ENCODE measurements around the gene INSIG2.

The INSIG2 gene

DNA sequence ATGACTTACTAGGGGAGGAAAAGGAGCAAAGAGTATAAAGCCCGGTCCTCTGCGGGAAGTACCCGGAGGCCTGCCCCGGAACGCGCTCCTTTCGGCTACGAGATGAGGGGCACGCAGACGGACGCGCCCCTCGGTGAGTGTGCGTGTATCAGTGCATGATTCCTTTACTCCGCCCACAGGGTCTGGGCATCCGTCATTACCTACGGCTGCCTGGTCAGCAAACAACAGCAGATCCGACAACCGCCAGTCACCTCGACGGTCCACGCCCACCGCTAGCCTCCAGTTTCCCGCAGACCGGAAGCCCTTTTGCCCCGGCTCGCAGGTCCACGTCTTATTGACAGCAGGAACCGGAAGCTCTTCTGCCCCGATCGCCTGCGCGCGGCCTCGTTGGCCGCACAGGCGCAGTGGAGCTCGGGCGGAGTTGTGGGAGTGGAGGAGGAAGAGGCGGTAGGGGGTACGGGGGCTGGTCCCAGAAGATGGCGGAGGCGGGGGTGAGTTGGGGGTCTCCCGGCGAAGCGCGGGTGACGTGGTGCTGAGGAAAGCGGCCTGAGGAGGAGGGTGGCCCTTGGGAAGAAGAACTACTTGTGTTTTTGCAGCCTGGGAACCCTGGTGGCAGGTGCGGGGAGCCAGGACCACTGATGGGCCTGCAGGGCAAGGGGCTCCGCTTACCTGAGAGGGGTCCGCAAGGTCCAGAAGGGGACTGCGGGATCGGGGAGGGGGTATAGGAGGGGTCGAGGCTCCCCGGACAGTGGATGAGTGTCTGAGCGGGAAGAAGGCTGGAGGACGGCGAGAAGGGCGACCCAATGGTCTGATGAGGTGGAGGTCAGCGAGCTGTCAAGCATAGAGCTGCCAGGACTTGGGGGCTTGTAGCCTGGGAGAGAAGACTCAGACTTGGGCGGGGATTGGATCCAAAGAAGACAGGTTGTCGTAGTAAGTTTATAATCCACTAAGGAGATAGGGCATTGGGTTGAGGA, at the start of gene INSIG2:
TSS of gene INSIG2 (plus strand) at position 421 of the 974 bp plus-strand sequence. CDS start 8,086 bp downstream, outside the sequence.
- peak within 1 kb of the TSS; percentile 93 for H3K4me3 ChIP-seq (ENCODE audit: low read depth, low read length)

DNA sequence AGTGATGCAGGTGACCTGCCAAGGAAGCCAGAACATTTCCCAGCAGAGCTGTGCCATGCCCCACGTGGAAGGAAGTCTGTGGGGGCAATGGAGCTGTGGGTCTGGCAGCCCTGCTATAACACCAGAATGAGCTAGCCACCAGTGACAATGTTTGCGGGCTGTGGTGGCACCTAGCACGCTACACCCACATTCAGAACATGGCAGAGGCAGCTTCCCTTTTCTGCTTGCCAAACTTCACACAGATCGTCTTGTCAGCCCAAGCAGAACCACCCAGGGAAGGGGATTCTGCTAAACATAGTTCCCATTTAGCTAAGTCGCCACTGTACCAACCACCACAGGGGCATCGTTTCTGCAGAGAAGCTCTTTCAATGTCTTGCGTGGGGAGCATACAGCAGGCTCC, 47.4 kb upstream of the INSIG2 start:
- no peak for DNase-seq (ENCODE audit: low read depth)
- no peak overlapping the region for H3K4me3 ChIP-seq (ENCODE audit: low read depth, low read length)

More for the DNA sequence above, at the start of gene INSIG2:
- peak; percentile 90 for DNase-seq (ENCODE audit: low read depth)

DNA sequence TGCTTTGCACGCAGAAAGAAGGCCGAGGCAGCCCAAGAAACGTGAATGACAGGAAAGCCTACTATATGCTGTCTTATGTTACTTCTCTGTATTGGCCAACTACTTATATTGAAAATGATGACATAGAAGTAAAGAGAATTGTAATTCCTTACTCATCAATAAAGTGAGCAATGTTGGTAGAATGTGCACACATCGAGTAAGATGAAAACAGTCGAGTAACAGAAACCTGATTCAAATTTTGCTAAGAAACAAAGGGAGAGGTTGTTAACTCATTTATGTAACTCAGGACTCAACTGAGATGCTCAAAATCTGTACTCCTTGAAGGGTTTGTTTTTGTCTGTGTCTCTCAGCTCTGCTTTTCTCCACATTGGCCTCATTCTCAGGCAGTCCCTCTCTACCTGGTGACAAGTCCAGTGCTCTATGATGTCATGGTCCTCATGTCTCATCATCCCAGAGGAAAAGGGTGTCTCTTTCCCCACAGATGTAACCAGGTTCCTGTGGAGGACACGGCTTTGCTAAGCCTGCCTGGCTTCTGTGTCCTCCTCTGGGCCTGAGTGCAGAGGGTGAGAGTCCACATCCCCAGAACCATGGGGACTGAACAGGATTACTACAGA, 44.1 kb upstream of the INSIG2 start:
- no peak for DNase-seq (ENCODE audit: low read depth)
- no peak overlapping the region for H3K4me3 ChIP-seq (ENCODE audit: low read depth, low read length)

DNA sequence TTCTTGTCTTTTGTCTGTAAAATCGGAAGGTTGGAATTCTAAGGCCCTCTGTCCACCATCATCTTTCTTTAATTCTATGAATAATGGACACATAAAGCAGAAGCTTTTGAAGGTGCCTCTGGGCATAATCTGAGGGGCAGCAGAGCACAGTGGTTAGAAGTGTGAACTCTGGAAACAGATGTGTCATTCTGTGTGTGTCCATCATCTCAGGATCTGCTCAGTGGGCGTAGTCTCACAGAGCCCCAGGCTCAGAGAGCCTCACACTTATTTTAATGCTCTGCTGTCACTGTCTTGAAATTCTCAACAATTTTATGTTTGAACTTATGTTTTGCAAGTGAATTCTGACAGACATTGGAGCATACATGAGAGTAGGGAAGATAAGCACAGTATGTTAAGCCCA, 43.4 kb upstream of the INSIG2 start:
- no peak overlapping the region for H3K4me3 ChIP-seq (ENCODE audit: low read depth, low read length)
- no peak for DNase-seq (ENCODE audit: low read depth)

DNA sequence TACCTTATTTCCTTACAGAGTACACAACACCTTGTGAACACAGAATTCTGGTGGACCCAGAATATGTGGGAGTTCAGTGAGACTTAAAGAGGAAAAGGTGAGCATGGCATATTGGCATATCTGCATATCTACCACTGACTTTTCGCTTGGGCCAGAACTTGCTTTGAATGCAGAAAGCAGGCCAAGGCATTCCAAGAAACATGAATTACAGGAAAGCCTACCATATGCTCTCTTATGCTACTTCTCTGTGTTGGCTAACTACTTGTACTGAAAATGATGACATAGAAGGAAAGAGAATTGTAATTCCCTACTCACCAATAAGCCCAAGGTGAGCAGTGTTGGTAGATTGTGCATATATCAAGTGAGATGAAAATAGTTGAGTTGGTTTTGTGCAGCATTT, 43.0 kb upstream of the INSIG2 start:
- DNase-seq (ENCODE audit: low read depth): no peak
- H3K4me3 ChIP-seq (ENCODE audit: low read depth, low read length): no peak overlapping the region

DNA sequence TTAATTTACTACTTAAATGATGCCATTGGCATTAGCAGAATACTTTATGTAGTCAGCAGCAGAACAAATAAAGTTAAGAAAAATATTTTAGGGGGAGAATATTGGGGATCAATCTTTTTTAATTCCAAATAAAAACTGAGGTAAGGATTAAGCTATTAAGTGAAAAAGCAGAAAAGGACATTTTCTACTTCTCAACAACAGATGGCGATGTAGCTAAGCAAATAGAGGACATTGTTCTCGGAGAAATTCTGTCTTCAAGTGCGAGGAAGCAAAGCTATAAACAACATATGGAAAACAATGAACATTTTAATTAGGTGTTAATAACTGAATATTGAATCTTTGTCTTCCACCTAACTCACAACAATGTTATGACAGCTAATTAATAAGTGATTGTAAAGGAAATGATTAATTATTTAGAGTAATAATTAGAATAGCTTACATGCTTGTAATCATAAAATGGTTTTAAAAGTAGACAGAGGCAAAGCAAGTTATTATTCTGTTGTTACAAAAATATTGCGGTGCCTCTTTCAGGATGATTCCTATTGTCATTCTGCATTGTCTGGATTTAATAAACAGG, 41.5 kb upstream of the INSIG2 start:
- DNase-seq (ENCODE audit: low read depth): no peak
- H3K4me3 ChIP-seq (ENCODE audit: low read depth, low read length): no peak overlapping the region

DNA sequence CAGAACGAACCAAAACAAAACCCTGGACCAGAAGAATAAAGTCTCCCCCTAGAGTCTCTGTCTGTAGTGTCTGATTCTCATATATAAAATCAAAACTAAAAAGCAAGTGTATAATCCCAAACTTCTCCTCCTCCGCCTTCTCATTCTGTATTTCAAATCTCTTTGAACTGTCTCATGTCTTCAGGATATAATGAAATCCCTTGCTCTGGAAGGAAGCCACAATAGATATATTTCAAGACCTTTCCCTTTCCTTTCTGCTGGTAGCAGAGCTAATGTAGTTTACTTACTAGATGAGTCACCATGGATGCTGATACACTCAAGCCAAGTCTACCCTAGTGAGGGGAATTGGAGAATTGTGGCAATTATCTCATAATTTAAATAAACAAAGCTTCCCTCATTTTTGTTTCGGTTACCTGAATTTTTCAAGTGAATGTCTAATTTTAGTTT, 40.9 kb upstream of the INSIG2 start:
- DNase-seq (ENCODE audit: low read depth): peak; percentile 53
- no peak overlapping the region for H3K4me3 ChIP-seq (ENCODE audit: low read depth, low read length)

DNA sequence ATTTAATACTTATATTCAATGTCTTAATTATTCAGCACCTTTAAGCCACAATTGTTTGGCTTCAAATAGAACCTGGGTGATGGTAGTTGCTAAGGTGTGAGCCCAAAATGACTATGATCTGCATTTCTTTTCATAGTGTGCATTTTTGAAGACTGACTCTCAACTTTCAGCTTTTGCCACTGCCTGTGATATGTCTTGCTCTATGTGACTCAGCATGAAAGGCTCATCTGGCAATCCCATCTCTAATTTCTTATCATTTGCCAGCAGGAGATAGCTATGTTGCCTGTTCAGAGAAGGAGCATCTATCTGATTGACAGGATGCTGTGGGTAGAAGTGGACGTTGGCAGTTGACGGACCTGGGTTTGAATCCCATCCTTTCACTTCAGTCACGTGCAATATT, 39.9 kb upstream of the INSIG2 start:
- no peak for DNase-seq (ENCODE audit: low read depth)

DNA sequence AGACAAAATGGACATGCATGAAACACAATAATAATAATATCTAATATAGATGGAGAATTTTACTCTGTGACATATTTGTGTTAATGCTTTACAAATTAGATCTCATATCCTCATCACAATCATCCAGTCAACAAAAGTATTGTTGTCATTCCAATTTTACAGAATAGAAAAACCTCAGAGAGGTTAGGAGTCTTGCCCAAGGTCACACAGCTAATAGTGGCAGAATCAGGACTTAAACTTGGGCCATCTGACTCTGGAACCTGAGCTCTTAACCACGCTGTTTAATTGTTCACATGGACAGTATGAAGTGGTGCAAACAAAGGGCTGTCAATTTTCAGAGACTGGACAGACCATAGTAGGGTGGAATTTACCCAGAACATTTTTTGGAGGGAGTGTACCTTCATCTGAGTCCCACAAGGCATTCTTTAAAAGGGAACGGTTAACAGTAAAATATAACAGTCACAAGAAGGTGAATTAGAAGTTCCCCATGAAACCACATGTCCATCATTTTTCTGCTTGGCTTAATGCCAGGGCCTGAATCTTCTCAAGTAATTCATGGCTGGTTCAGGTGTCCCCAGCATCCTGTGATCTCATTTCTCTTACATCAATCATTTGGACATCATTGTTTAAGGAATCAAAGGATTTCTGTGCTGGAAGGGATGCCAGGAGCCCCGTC, 39.0 kb upstream of the INSIG2 start:
- no peak for DNase-seq (ENCODE audit: low read depth)
- no peak overlapping the region for H3K4me3 ChIP-seq (ENCODE audit: low read depth, low read length)

More for the DNA sequence above, 39.9 kb upstream of the INSIG2 start:
- no peak overlapping the region for H3K4me3 ChIP-seq (ENCODE audit: low read depth, low read length)

DNA sequence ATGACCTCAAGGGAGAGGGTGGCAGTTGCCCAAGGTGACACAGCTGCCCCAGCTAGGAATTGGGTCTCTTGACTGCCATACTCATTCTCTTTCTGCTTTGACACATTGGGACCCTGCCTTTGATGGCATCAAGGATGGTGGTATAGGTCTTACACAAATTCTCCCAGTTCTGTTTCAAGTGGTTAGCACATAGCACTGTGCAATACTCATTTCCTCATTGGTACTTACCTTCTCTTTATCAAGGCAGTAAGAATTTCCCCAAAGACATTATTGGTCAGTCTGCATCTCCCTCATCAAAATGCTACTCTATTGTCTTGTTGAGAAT, 38.5 kb upstream of the INSIG2 start:
- no peak for DNase-seq (ENCODE audit: low read depth)
- no peak overlapping the region for H3K4me3 ChIP-seq (ENCODE audit: low read depth, low read length)

DNA sequence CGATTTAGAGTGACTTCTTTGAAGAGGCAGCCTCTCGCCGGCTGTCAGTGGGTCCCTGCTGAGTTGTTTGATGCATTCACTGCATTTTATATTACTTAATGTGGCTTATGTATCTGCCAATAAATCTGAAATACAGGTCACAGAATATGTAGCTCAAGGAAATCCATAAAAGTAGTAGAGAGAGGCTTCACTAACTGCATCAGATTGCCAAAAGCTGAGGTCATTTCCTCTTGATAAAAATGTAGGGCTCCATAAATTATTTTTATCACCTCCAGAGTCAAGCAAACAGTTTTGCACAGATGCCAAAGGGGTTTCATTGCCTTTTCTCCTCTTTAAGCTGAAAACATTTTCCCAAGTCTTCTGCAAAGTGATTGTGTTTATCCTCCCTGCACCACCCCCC, 37.9 kb upstream of the INSIG2 start:
- peak; percentile 34 for DNase-seq (ENCODE audit: low read depth)
- no peak overlapping the region for H3K4me3 ChIP-seq (ENCODE audit: low read depth, low read length)

DNA sequence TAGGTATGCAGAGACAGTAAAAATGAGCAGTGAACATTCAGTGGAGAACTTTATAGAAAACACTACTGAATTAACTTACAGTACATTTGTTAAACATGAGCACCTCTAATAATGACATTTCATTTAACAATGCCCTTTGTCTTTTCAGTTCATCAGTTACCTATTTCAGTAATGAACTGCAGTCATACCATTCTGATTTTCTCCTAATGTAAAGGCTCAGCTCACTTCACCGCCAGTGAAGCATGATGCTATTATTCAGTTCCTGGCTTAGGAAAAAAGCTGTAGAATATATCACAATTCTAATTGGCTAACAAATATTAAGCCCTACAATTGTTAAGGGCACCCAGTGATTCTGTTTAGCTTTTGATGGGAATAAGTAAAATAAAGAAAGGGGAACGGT, 37.3 kb upstream of the INSIG2 start:
- H3K4me3 ChIP-seq (ENCODE audit: low read depth, low read length): no peak overlapping the region
- DNase-seq (ENCODE audit: low read depth): no peak

DNA sequence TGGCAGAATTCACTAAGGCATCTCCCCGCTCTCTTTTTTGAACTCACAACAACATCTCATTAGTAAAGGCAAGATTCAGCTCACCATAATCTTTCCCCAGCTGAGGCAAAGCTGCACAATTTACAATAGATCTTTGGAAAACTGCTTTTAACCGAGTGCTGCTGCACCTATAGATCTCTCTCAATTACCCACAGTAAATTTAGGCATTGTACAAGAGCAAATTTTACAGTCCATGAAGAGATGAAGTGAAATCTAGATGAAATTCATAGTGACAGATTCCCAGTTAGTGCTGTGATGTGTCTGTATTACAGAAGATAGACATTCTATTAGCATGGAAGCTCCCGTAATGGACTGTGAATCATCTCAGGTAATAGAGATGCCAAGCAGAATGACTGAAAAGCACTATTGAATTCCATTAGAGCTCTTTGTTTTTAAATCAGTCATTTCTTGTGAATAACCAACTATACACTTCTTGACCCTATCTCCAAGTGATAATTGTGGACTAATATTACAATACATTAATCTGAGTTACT, 36.4 kb upstream of the INSIG2 start:
- no peak overlapping the region for H3K4me3 ChIP-seq (ENCODE audit: low read depth, low read length)
- no peak for DNase-seq (ENCODE audit: low read depth)

DNA sequence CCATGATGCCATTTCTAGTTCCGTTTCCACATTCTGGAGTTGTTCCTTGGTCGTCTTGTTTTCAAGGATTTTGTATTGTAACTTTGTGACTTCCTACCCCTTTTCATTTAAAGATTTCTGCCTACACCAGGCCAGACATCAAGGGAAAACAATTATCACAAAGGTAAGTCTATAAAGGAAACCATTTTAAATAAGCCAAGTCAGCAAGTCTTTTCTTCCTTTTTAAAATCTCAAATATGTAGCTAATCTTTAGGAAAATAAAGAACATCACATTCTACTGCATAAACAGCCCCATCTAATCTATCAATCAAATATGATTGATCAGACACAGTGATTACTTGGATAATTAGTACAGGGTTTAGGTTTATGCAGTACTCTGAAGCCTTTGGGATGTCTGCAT, 35.8 kb upstream of the INSIG2 start:
- H3K4me3 ChIP-seq (ENCODE audit: low read depth, low read length): no peak overlapping the region
- DNase-seq (ENCODE audit: low read depth): no peak

DNA sequence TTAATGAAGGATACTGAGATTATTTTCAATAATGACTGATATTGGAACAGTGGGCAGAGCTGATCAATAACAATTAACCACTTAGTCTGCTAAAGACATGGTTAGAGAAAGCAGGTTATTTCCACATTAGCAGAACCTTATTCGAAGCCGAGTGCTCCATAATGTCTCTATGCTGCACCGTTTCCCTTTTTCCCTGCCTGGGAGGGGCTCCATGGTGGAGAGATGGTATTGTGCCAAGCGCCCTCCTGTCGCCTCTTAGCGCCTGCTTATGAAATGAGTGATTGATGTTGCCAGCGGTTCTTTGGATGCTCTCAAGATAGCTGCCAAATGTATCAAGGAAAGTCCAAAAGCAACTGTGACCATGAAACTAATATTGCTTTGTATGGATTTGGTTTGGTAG, 34.6 kb upstream of the INSIG2 start:
- no peak for DNase-seq (ENCODE audit: low read depth)
- no peak overlapping the region for H3K4me3 ChIP-seq (ENCODE audit: low read depth, low read length)

DNA sequence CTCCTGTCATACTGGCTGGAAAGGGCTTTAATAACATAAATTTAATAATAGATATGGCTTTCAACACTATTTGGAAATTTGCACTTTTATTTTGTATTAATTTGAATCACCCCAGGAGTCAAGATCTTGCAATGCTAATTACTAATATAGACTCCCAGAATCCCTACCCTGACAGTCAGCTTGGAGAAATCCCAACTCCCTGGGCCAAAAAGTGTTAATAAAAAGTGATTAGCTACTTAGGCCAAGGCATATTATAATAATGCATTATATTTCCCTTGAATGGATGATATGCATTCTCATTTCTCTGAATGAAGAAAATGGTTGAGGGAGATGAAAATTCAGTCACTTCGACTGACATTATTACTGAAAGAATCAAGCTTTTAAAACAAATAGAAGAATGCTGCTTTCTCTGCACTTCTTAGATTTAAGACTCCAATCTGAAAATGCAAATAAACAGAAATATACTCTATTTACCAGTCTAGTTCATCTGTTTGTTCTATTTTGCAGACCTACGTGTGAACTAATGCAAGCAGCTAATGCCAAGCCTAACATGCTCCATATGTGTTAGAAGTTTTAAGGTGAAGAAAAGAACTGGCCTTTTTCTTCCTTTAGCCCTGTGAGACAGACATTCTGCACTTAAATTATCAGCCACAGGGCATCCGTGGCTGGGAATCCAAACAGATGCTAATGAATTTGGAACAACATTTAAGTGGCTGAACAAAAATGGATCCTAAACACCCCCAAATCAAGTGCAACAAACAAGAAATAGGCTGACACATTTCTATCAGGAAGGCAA, 33.9 kb upstream of the INSIG2 start:
- DNase-seq (ENCODE audit: low read depth): no peak
- no peak overlapping the region for H3K4me3 ChIP-seq (ENCODE audit: low read depth, low read length)

DNA sequence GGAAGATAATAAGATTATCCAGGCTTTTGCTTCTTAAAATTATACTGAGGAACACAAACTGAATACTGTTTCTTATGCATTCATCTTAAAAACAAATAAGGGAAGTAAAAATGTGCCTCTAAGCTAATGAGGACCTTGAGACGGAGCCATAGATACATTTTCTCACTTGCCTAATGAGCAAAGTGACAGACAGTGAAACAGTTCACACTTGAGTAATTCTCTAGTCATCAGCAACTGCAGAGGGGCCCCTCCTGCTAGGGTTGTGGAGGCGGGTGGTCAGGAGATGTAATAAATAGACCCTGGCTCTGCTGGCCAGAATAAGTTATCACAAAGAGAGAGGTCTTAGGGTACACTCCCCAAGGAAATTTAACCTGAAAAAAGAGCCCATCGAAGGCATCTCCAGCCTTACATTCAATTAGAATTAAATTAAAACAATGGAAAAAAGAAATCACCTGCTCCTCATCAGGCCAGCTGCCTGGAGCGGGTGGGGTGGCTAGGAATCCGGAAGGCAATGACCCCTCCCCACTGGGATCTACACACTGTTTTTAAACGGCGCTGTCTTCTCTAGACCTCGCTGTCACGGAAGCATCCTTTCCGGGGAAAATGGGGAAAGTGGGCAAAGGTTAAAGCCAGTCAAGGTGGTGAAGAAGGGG, 32.6 kb upstream of the INSIG2 start:
- no peak for DNase-seq (ENCODE audit: low read depth)
- no peak overlapping the region for H3K4me3 ChIP-seq (ENCODE audit: low read depth, low read length)

DNA sequence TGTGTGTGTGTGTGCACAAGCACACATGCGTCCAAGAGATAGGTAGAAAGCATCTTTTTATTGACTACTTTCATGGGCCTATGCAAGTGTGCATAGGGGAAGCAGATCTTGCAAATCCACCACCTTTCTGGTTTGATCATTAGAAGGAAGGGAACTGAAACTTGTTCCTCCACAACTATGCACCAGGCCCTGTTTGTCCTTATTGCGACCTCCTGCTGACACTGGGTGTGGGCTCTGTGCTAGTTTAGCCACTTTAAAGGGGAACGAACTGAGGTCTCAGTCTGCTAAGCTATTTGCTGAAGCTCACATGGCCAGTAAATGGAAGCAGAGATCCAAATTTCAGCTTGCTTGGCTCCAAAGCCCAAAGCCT, 32.1 kb upstream of the INSIG2 start:
- no peak overlapping the region for H3K4me3 ChIP-seq (ENCODE audit: low read depth, low read length)
- DNase-seq (ENCODE audit: low read depth): no peak

DNA sequence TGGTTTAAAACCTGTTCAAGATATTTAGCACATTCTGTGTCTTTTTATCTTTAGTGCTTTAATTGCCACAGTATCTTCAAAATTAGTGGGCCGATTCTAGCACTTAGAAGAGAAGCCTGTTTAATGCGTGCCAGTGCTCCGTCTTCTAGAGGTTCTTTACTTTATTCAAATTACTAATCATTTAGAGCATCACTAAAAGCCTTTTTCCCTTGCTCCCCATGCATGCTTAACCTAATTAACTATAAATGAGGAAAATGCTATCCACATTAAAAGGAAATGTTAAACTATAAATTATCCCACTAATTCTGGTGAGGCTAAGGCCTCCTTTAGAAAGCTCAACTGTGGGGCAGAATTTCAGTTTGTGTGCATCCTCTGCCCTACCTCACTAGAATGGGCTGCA, 31.5 kb upstream of the INSIG2 start:
- H3K4me3 ChIP-seq (ENCODE audit: low read depth, low read length): no peak overlapping the region
- no peak for DNase-seq (ENCODE audit: low read depth)

Data from skeletal muscle cell (primary cell).